Hippocampal formation (tissue), 2 donors: ENCODE measurements around the gene VDR.
"Not testable (repeated sequence)": the region's sequence is repeated elsewhere in the genome, so short reads cannot be mapped to it uniquely, and the experiment has no call there.

Experiments used
- DNase-seq, 2 donors: peaks; one replicate each; lab custom pipeline; 2025; lab: John Stamatoyannopoulos, UW

The VDR gene

DNA sequence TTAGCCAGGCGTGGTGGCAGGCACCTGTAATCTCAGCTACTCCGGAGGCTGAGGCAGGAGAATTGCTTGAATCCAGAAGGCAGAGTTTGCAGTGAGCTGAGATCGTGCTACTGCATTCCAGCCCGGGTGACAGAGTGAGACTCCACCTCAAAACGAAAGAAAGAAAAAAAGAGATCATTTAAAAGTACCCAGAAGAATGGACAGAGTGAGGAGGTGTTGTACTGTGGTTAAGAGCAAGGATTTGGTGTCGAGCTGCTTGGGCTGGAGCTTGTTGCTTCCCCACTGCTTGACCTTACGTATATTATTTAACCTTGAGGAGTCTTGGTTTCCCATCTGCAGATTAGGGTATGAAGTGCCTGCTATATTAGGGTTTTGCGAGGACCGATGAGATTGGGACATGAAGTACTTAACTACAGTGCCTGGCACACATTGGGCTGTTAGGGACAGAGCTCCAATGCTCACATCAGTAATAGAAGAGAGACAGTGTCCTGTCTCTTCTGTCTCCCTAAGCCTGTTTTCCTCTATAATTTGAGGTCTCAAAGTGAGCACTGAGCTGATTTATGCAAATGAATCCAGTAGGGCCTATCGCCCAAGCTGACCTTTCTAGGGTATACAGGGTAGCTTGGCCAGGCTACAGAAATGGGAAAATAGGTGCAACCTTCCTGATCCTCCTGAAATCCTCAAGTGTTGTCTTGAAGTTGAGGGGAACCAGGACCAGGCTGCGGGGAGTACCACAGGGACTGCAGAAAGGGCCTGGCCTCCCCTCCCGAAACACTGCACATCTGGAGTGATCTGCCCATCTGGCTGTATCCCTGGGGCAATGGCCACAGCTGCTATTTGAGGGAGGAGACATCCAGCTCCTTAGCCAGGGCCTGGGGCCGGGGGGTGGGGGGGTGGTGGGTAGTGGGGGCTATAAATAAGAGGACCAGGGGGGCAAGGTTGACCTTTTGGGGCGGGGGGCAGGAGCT lies 76.5 kb downstream of the VDR start:
- no peak for DNase-seq

GRCh38 chr12:47825173-47825639 lies 79.6 kb downstream of the VDR start:
- DNase-seq = no peak

DNA sequence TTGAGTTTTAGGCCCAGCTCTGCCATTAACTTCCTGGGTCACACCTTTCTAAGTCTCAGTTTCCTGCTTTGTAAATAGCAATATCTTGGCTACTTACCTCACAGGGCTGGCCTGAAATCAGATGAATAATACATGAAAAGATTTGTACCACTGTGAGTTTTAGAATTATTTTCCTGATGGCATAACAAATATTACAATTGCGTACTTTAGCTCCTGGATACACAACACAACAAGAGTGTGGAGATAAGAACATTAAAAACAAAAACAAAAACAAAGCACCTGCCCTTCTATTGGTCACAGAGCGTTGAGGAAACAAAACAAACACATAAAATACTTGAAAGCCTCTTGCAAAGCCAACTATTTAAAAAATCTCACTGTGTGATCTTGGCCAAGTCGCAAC lies 80.2 kb downstream of the VDR start:
- no peak for DNase-seq

DNA sequence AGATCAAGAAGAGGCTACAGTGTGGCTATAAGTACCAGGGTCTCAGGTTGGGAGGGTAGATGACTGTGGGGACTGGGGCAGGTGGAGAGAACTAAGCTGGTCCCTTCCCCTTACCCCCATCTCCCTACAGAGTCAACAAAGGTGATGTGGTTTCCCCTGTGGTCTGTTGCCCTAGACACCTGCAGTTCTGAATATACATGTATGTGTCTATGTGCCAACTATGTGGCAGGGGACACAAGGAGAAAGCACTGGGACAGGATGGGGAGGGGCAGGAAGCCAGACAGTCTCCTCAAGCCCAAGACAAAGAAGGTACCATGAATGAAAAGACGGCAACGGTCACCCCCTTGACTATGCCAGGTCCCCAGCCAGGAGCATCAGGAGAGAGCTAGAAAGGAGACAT lies 80.6 kb downstream of the VDR start:
- DNase-seq = no peak

DNA sequence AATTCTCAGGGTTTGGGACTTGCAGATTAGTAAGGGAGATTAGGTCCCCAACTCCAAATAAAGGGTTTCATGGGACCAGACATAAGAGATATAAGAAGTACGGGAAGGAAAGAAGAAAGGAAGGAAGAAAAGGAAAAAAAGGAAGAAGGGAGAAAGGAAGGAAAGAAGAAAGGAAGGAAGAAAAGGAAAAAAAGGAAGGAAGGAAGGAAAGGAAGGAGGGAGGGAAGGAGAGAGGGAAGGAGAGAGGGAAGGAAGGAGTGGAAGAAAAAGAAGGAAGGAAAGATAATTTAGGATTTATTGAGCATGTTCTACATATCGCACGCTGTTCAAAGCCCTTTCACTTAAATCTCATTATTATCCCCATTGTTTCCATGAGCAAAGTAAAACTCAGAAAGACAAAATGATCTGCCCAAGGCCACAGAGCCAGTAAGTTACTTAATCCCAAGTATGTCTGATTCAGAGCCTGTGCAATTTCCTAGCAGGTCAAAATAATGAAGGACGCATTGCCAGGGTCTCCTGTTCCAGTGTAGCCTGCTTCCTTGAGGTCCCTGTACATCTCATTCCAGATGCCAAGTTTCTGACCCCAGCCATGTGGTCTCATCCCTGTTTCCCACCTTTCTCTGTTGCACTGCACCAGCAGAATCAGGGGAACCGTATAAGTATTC lies 81.2 kb downstream of the VDR start:
- no peak for DNase-seq

GRCh38 chr12:47822863-47823262 lies 81.9 kb downstream of the VDR start:
- DNase-seq = no peak

DNA sequence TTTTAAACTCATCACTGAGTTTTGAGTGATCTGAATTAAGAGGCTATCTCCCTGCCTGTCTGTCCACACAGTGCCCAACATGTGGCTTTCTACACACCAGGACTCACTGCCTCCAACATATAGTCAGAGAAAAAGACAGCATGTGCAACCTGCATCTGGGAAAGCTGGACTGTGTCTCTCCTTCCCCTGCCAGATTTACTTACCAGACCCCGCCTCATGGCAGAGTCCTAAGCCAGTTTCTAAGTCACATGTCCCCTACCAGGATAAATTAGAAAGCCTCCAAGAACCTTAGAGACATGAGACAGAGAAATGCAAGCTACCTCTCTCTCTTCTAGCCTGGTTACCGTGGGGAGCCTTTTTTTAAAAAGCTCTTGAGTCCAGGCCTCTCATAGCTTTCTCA lies 82.4 kb downstream of the VDR start:
- no peak for DNase-seq

- no peak for DNase-seq
Measured at GRCh38 chr12:47821346-47821706, 83.5 kb downstream of the VDR start.

GRCh38 chr12:47820631-47821345 lies 84.0 kb downstream of the VDR start:
- no peak for DNase-seq

GRCh38 chr12:47819896-47820630 lies 84.7 kb downstream of the VDR start, which contains the start of gene HDAC7:
Gene HDAC7 (minus strand): TSS chr12:47819903. CDS start chr12:47819785, 118 bp downstream.
- peak; percentile 71 to 78 for DNase-seq

DNA sequence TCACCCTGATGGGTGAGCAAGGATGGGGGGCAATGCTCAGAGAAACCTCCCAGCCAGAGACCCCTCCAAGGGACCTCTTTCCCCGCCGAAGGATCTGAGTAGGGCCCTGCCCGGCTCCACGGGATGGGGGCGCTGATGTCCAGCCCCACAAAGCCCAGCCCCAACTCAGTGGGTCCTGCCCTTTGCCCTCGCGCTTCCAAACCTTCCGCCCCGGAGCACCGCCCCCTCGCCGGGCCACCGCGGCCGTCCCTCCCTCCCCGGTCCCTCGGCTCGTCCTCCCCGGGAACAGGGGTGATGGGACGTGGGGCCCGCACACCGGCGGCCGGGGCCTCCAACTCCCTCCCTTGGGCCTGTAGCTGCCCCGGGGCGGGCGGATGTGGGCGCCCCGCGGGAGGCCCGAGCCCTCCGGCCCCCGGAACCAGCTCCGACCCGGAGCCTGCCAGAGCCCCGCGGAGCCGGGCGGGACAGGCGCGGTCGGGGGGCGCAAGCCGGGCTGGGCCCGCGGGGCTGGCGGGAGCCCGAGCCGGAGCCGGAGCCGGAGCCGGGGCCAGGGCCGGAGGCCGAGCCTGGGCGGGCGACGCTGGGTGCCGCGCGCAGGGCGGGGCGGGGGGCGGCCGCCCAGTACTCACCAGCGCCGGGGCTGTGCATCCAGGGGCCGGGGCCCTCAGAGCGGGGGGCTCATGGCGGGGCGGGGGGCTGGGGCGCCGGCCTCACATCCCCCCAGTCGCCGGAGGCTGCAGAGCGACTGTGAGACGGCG lies 85.5 kb downstream of the VDR start:
- DNase-seq = peak; percentile 45 to 61

- DNase-seq = no peak
Measured at GRCh38 chr12:47818467-47819137, 86.2 kb downstream of the VDR start.

DNA sequence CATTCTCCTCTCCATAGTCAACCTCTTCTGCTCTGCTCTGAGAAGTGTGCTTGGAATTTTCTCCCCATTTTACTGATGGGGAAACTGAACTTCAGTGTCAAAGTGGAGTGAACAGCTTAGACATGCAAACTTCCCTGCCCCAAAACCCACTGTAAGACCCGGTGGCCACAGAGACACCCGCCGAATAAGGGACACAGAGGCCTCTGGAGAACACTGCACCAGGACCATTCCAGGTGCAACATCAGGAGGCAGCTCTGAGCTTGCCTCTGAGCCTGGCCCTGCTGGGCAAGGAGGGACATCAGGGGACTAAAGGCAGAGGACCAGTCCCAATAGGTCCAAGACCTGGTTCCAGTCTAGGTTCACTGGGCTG lies 86.8 kb downstream of the VDR start:
- DNase-seq = no peak

GRCh38 chr12:47817272-47818006 lies 87.4 kb downstream of the VDR start:
- no peak for DNase-seq

- no peak for DNase-seq
Measured at GRCh38 chr12:47816403-47817271, 88.2 kb downstream of the VDR start.

GRCh38 chr12:47815447-47815846 lies 89.3 kb downstream of the VDR start:
- not testable (repeated sequence) for DNase-seq

- no peak for DNase-seq
Measured at GRCh38 chr12:47814539-47815170, 90.1 kb downstream of the VDR start.

DNA sequence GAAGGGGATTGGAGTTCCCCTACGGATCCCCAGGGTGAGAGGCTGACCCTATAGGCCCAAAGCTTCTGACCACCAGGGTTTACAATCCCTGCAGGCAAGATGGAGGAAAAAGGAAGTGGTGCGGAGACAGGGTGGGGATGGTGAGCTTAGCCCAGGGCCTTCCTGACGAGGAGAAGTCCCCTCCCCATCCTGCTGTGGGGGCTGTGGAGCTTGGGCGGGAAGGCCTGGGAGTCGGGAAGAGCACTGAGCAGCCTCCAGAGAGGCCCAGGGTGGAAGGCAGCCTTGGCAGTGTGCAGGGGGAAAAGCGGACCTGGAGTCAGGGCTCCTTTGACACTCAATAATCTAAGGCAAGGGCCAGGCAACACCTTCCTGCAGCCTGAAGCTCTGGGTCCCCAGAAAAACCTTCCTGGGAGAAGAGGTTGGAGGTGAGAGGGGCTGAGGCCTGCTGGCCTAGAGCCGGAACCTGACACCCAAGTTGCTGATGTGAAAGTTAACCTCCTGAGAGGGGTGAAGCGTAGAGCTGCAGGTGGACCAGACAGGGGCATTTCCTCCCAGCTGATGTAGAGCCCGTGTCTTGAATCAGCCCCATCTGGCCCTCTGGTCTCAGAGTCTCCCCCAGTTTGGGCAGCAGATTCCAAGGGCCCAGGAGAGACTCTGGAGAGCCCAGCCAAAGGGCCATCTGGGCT lies 91.1 kb downstream of the VDR start:
- DNase-seq = no peak
